Measurements from ENCODE around the gene EEF1AKMT4. TPM values are rescaled to one million over a fixed set of nuclear protein-coding genes. Genes with fewer than 3 reads are reported as not detected.
A peak's percentile ranks its signal among the peaks of the same experiment; 100 is the strongest.

Gene EEF1AKMT4
- total RNA-seq, 1 donor from 2014 or later = 7.2 TPM

GRCh38 chr3:184258926-184259325 lies 9.5 kb downstream of the EEF1AKMT4 start:
- Histone ChIP-seq H3K27ac (ENCODE audit: low read depth, low read length) (no peak overlapping the region), H2AFZ (ENCODE audit: low read depth, low read length) (no peak overlapping the region), H3K27me3 (ENCODE audit: insufficient read depth, low read length) (peaks cover 11% of the 10 kb centered on the region), H3K4me1 (ENCODE audit: insufficient read depth, low read length) (peaks cover 18% of the 10 kb centered on the region), H3K9me3 (ENCODE audit: insufficient read depth, low read depth, low read length) (no peaks in the 10 kb centered on the region), H3K4me2 (ENCODE audit: low read length) (no peak overlapping the region), H3K4me3 (ENCODE audit: insufficient read depth, low read depth, low read length) (no peak overlapping the region), H4K20me1 (ENCODE audit: insufficient read depth, low read length) (peaks cover 32% of the 10 kb centered on the region), H3K36me3 (ENCODE audit: insufficient read depth, low read length) (no peaks in the 10 kb centered on the region), H3K79me2 (ENCODE audit: insufficient read depth, low read length) (no peaks in the 10 kb centered on the region), H3K9ac (ENCODE audit: low read length) (no peak overlapping the region)
- Mint-ChIP-seq H3K36me3 (ENCODE audit: low read depth, unreplicated experiment) (peaks cover 12% of the 10 kb centered on the region), H3K9me3 (ENCODE audit: unreplicated experiment) (peaks cover 3% of the 10 kb centered on the region), H3K4me3 (ENCODE audit: unreplicated experiment) (no peak overlapping the region), H3K27me3 (ENCODE audit: low read depth, unreplicated experiment) (peaks cover 45% of the 10 kb centered on the region), H3K4me1 (ENCODE audit: low read depth, unreplicated experiment) (peaks cover 11% of the 10 kb centered on the region), H3K27ac (ENCODE audit: unreplicated experiment) (no peak overlapping the region)
- TF ChIP-seq CTCF (IDR thresholded peaks at IDR 0.05; ENCODE audit: insufficient read depth, low read depth, low read length) (no peak), EZH2 (IDR thresholded peaks at IDR 0.05; ENCODE audit: insufficient read depth, low read length) (no peak)
- DNase-seq (ENCODE audit: low read depth) = no peak
- FAIRE-seq = no peak

GRCh38 chr3:184259396-184259877 lies 10.0 kb downstream of the EEF1AKMT4 start:
- DNase-seq (ENCODE audit: low read depth) (no peak), FAIRE-seq (no peak)
- Mint-ChIP-seq H3K36me3 (ENCODE audit: low read depth, unreplicated experiment) (peaks cover 12% of the 10 kb centered on the region), H3K4me3 (ENCODE audit: unreplicated experiment) (no peak overlapping the region), H3K9me3 (ENCODE audit: unreplicated experiment) (peaks cover 3% of the 10 kb centered on the region), H3K27ac (ENCODE audit: unreplicated experiment) (no peak overlapping the region), H3K4me1 (ENCODE audit: low read depth, unreplicated experiment) (peaks cover 11% of the 10 kb centered on the region), H3K27me3 (ENCODE audit: low read depth, unreplicated experiment) (peaks cover 46% of the 10 kb centered on the region)
- H3K9me3 ChIP-seq (ENCODE audit: insufficient read depth, low read depth, low read length) = no peaks in the 10 kb centered on the region
- H3K36me3 ChIP-seq (ENCODE audit: insufficient read depth, low read length) = no peaks in the 10 kb centered on the region
- H3K4me3 ChIP-seq (ENCODE audit: insufficient read depth, low read depth, low read length) = no peak overlapping the region
- H3K4me1 ChIP-seq (ENCODE audit: insufficient read depth, low read length) = peaks cover 18% of the 10 kb centered on the region
- no peaks in the 10 kb centered on the region for H3K79me2 ChIP-seq (ENCODE audit: insufficient read depth, low read length)
- no peak overlapping the region for H2AFZ ChIP-seq (ENCODE audit: low read depth, low read length)
- peak; percentile 38 for TF ChIP-seq EZH2 (IDR thresholded peaks at IDR 0.05; ENCODE audit: insufficient read depth, low read length)
- no peak for TF ChIP-seq CTCF (IDR thresholded peaks at IDR 0.05; ENCODE audit: insufficient read depth, low read depth, low read length)
- H3K27ac ChIP-seq (ENCODE audit: low read depth, low read length) = no peak overlapping the region
- H3K4me2 ChIP-seq (ENCODE audit: low read length) = no peak overlapping the region
- no peak overlapping the region for H3K9ac ChIP-seq (ENCODE audit: low read length)
- peaks cover 32% of the 10 kb centered on the region for H4K20me1 ChIP-seq (ENCODE audit: insufficient read depth, low read length)
- H3K27me3 ChIP-seq (ENCODE audit: insufficient read depth, low read length) = peaks cover 11% of the 10 kb centered on the region

GRCh38 chr3:184259878-184260723 lies 10.6 kb downstream of the EEF1AKMT4 start:
- TF ChIP-seq EZH2 (IDR thresholded peaks at IDR 0.05; ENCODE audit: insufficient read depth, low read length) (no peak), CTCF (IDR thresholded peaks at IDR 0.05; ENCODE audit: insufficient read depth, low read depth, low read length) (no peak)
- Histone ChIP-seq H3K9me3 (ENCODE audit: insufficient read depth, low read depth, low read length) (no peaks in the 10 kb centered on the region), H3K36me3 (ENCODE audit: insufficient read depth, low read length) (no peaks in the 10 kb centered on the region), H3K27me3 (ENCODE audit: insufficient read depth, low read length) (peaks cover 11% of the 10 kb centered on the region), H3K4me1 (ENCODE audit: insufficient read depth, low read length) (peaks cover 18% of the 10 kb centered on the region), H3K4me3 (ENCODE audit: insufficient read depth, low read depth, low read length) (peak overlapping the region; percentile 48), H3K4me2 (ENCODE audit: low read length) (peak overlapping the region; percentile 84), H3K27ac (ENCODE audit: low read depth, low read length) (no peak overlapping the region), H3K9ac (ENCODE audit: low read length) (no peak overlapping the region), H3K79me2 (ENCODE audit: insufficient read depth, low read length) (no peaks in the 10 kb centered on the region), H4K20me1 (ENCODE audit: insufficient read depth, low read length) (peaks cover 32% of the 10 kb centered on the region), H2AFZ (ENCODE audit: low read depth, low read length) (peak overlapping the region; percentile 23)
- H3K4me1 Mint-ChIP-seq (ENCODE audit: low read depth, unreplicated experiment) = peaks cover 11% of the 10 kb centered on the region
- H3K36me3 Mint-ChIP-seq (ENCODE audit: low read depth, unreplicated experiment) = peaks cover 12% of the 10 kb centered on the region
- DNase-seq (ENCODE audit: low read depth) (no peak), FAIRE-seq (no peak)
- peak overlapping the region; percentile 15 for H3K27ac Mint-ChIP-seq (ENCODE audit: unreplicated experiment)
- H3K27me3 Mint-ChIP-seq (ENCODE audit: low read depth, unreplicated experiment) = peaks cover 51% of the 10 kb centered on the region
- peaks cover 3% of the 10 kb centered on the region for H3K9me3 Mint-ChIP-seq (ENCODE audit: unreplicated experiment)
- peak overlapping the region; percentile 78 for H3K4me3 Mint-ChIP-seq (ENCODE audit: unreplicated experiment)

Data from astrocyte (in vitro differentiated cells and primary cell).